Left lung (tissue), 10 donors: ENCODE measurements around the gene MRPL58. TPM values are rescaled to one million over a fixed set of nuclear protein-coding genes. Genes with fewer than 3 reads are reported as not detected.

ENCODE experiments used
- ATAC-seq: fragments of 200-7000 bp; cut with Tn5 transposase; one replicate; pipeline ENCODE4 v1.9.1; 2020; ENCODE audit warnings: moderate library complexity
- DNase-seq, 4 donors: peaks; one replicate each; pipeline ENCODE4 v3.0.0-alpha.2; 2013 to 2020
- H3K27ac ChIP-seq, 2 donors: fragments of 200-600 bp; sonication (generic) in 1 of 2; one replicate each; pipeline versions ENCODE4 v1.5.0 to v1.8.0; 2020 to 2021
- H3K27me3 ChIP-seq, 2 donors: fragments of 200-600 bp; sonication (generic) in 1 of 2; one replicate each; pipeline versions ENCODE4 v1.5.0 to v1.8.0; 2020 to 2021
- H3K36me3 ChIP-seq, 2 donors: fragments of 200-600 bp; sonication (generic) in 1 of 2; one replicate each; pipeline versions ENCODE4 v1.5.0 to v1.8.0; 2020 to 2021
- H3K4me1 ChIP-seq, 2 donors: fragments of 200-600 bp; one replicate each; pipeline ENCODE4 v1.8.0; 2021
- H3K4me3 ChIP-seq, 2 donors: fragments of 200-600 bp; sonication (generic) in 1 of 2; one replicate each; pipeline versions ENCODE4 v1.5.0 to v1.8.0; 2020 to 2021; ENCODE audit warnings: mild to moderate bottlenecking in 1 of 2
- H3K9me3 ChIP-seq, 2 donors: fragments of 200-600 bp; sonication (generic) in 1 of 2; one replicate each; pipeline versions ENCODE4 v1.5.0 to v1.8.0; 2020 to 2021
- CTCF ChIP-seq, 2 donors: fragments of 200-600 bp; sonication (generic) in 1 of 2; IDR thresholded peaks; one replicate each; pipeline versions ENCODE4 v1.5.0 to v1.8.0; 2021; ENCODE audit warnings: antibody characterized with exemption in 2 of 2
- intact Hi-C, 2 donors: fragments of 100-400 bp; cut with DNase I; formaldehyde crosslinking; loops; one replicate each; pipeline versions ENCODE4 v1.11.2 to v1.14.2; 2022
- polyA plus RNA-seq, 6 donors: library from polyadenylated mRNA; unstranded; fragments of 120-200 nt; gene quantifications; one replicate each; pipeline ENCODE4 v1.2.1, GENCODE V29; 2013; ENCODE audit not compliant: insufficient read length in 6 of 6
- total RNA-seq, 2 donors: library from RNA; stranded (reverse); fragmentation: NEBNext Ultra II Directional; extraction: Animal tissue kit (Norgen Biotek cat#: 25700); gene quantifications; one replicate each; pipeline ENCODE4 v1.2.1, GENCODE V29; 2021
- donor health status: DM: no; HTN: yes; CAD: no.
- donor health status: DM: no; HTN: no; CAD: no.

The MRPL58 gene
- total and polyA plus RNA-seq, 8 donors, result 18.8 to 32.8 (median 22.6) TPM

- Histone ChIP-seq H3K4me1 (peaks cover 4 to 12% of the 10 kb centered on the region in 2 donors), H3K27me3 (no peaks in the 10 kb centered on the region), H3K4me3 (no peak overlapping the region), H3K36me3 (peaks cover 0 to 55% of the 10 kb centered on the region in 2 donors), H3K9me3 (no peaks in the 10 kb centered on the region), H3K27ac (no peak overlapping the region)
- ATAC-seq (no peak), DNase-seq (no peak)
- no peak for TF ChIP-seq CTCF (IDR thresholded peaks at IDR 0.05)
- intact Hi-C loops, result no loop called here
These were observed 52.0 kb downstream of the MRPL58 start for GRCh38 chr17:75064460-75064859.

GRCh38 chr17:75064867-75065561, 52.5 kb downstream of the MRPL58 start:
- H3K27me3 ChIP-seq, result no peaks in the 10 kb centered on the region
- H3K4me3 ChIP-seq, result no peak overlapping the region
- TF ChIP-seq CTCF (IDR thresholded peaks at IDR 0.05), result no peak
- intact Hi-C loops, result no loop called here
- DNase-seq (no peak), ATAC-seq (no peak)
- no peaks in the 10 kb centered on the region for H3K9me3 ChIP-seq
- H3K27ac ChIP-seq, result no peak overlapping the region
- peaks cover 0 to 51% of the 10 kb centered on the region in 2 donors for H3K36me3 ChIP-seq
- peaks cover 0 to 6% of the 10 kb centered on the region in 2 donors for H3K4me1 ChIP-seq

- intact Hi-C loops, result no loop called here
- no peak overlapping the region for H3K4me3 ChIP-seq
- H3K27ac ChIP-seq, result no peak overlapping the region
- TF ChIP-seq CTCF (IDR thresholded peaks at IDR 0.05), result no peak
- no peaks in the 10 kb centered on the region for H3K9me3 ChIP-seq
- peaks cover 0 to 6% of the 10 kb centered on the region in 2 donors for H3K4me1 ChIP-seq
- ATAC-seq, result no peak
- DNase-seq, result no peak
- no peaks in the 10 kb centered on the region for H3K27me3 ChIP-seq
- H3K36me3 ChIP-seq, result peaks cover 0 to 46% of the 10 kb centered on the region in 2 donors
These were observed 53.2 kb downstream of the MRPL58 start for GRCh38 chr17:75065562-75066151.

- ATAC-seq (no peak), DNase-seq (peak in 1 of 4 donors; percentile 9)
- intact Hi-C loops, result no loop called here
- no peak overlapping the region for H3K4me3 ChIP-seq
- H3K27me3 ChIP-seq, result no peaks in the 10 kb centered on the region
- no peak for TF ChIP-seq CTCF (IDR thresholded peaks at IDR 0.05)
- peaks cover 0 to 6% of the 10 kb centered on the region in 2 donors for H3K4me1 ChIP-seq
- no peaks in the 10 kb centered on the region for H3K9me3 ChIP-seq
- no peak overlapping the region for H3K27ac ChIP-seq
- H3K36me3 ChIP-seq, result peaks cover 0 to 24% of the 10 kb centered on the region in 2 donors
These were observed 55.4 kb downstream of the MRPL58 start for GRCh38 chr17:75067856-75068255.

GRCh38 chr17:75068750-75069149, 56.3 kb downstream of the MRPL58 start:
- Histone ChIP-seq H3K36me3 (peaks cover 0 to 15% of the 10 kb centered on the region in 2 donors), H3K4me3 (no peak overlapping the region), H3K4me1 (peaks cover 0 to 6% of the 10 kb centered on the region in 2 donors), H3K27me3 (no peaks in the 10 kb centered on the region), H3K9me3 (no peaks in the 10 kb centered on the region), H3K27ac (no peak overlapping the region)
- no peak for TF ChIP-seq CTCF (IDR thresholded peaks at IDR 0.05)
- ATAC-seq (no peak), DNase-seq (no peak)
- intact Hi-C loops, result no loop called here
